Left lung (tissue), 10 donors: ENCODE results near the gene UNC5C. TPM values are rescaled to one million over a fixed set of nuclear protein-coding genes. Genes with fewer than 3 reads are reported as not detected.

Experiments
- ATAC-seq: fragments of 200-7000 bp; cut with Tn5 transposase; one replicate; pipeline ENCODE4 v1.9.1; 2020; ENCODE audit warnings: moderate library complexity
- DNase-seq, 4 donors: peaks; one replicate each; pipeline ENCODE4 v3.0.0-alpha.2; 2013 to 2020
- H3K27ac ChIP-seq, 2 donors: fragments of 200-600 bp; sonication (generic) in 1 of 2; one replicate each; pipeline versions ENCODE4 v1.5.0 to v1.8.0; 2020 to 2021
- H3K27me3 ChIP-seq, 2 donors: fragments of 200-600 bp; sonication (generic) in 1 of 2; one replicate each; pipeline versions ENCODE4 v1.5.0 to v1.8.0; 2020 to 2021
- H3K36me3 ChIP-seq, 2 donors: fragments of 200-600 bp; sonication (generic) in 1 of 2; one replicate each; pipeline versions ENCODE4 v1.5.0 to v1.8.0; 2020 to 2021
- H3K4me1 ChIP-seq, 2 donors: fragments of 200-600 bp; one replicate each; pipeline ENCODE4 v1.8.0; 2021
- H3K4me3 ChIP-seq, 2 donors: fragments of 200-600 bp; sonication (generic) in 1 of 2; one replicate each; pipeline versions ENCODE4 v1.5.0 to v1.8.0; 2020 to 2021; ENCODE audit warnings: mild to moderate bottlenecking in 1 of 2
- H3K9me3 ChIP-seq, 2 donors: fragments of 200-600 bp; sonication (generic) in 1 of 2; one replicate each; pipeline versions ENCODE4 v1.5.0 to v1.8.0; 2020 to 2021
- CTCF ChIP-seq, 2 donors: fragments of 200-600 bp; sonication (generic) in 1 of 2; IDR thresholded peaks; one replicate each; pipeline versions ENCODE4 v1.5.0 to v1.8.0; 2021; ENCODE audit warnings: antibody characterized with exemption in 2 of 2
- intact Hi-C, 2 donors: fragments of 100-400 bp; cut with DNase I; formaldehyde crosslinking; loops; one replicate each; pipeline versions ENCODE4 v1.11.2 to v1.14.2; 2022
- polyA plus RNA-seq, 6 donors: library from polyadenylated mRNA; unstranded; fragments of 120-200 nt; gene quantifications; one replicate each; pipeline ENCODE4 v1.2.1, GENCODE V29; 2013; ENCODE audit not compliant: insufficient read length in 6 of 6
- total RNA-seq, 2 donors: library from RNA; stranded (reverse); fragmentation: NEBNext Ultra II Directional; extraction: Animal tissue kit (Norgen Biotek cat#: 25700); gene quantifications; one replicate each; pipeline ENCODE4 v1.2.1, GENCODE V29; 2021
- donor health status: DM: no; HTN: yes; CAD: no.
- donor health status: DM: no; HTN: no; CAD: no.

UNC5C gene
- total and polyA plus RNA-seq, 8 donors, result 9.0 to 49.5 (median 40.5) TPM

DNA sequence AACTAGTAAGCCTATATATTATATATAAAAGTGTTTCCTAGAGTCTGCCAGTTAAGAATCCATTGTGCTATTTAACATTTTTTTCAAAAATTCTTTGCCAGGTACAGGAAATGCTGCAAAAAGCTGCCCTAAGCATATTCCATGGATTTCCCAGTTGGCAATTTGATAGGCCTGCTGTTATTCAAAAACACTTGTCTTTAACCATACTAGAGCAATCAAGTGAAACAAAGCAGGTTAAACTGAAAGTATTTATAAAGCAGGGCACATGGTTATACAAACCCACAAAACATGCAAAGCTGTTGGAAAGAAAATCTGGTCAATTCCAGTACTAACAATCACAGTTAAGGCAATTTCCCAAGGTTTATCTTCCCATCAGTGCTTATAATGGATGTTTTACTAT is 159.9 kb downstream of the UNC5C start:
- DNase-seq (no peak), ATAC-seq (no peak)
- H3K9me3 ChIP-seq, result no peaks in the 10 kb centered on the region

GRCh38 chr4:95387719-95388118 is 161.1 kb downstream of the UNC5C start:
- TF ChIP-seq CTCF (IDR thresholded peaks at IDR 0.05), result no peak
- no peaks in the 10 kb centered on the region for H3K36me3 ChIP-seq
- no peaks in the 10 kb centered on the region for H3K9me3 ChIP-seq
- DNase-seq, result no peak
- no peaks in the 10 kb centered on the region for H3K27me3 ChIP-seq
- no peak for ATAC-seq
- intact Hi-C loops, result no loop called here
- no peak overlapping the region for H3K27ac ChIP-seq
- no peak overlapping the region for H3K4me3 ChIP-seq
- H3K4me1 ChIP-seq, result no peaks in the 10 kb centered on the region

More for the DNA sequence above, 159.9 kb downstream of the UNC5C start:
- TF ChIP-seq CTCF (IDR thresholded peaks at IDR 0.05), result no peak
- intact Hi-C loops, result no loop called here
- Histone ChIP-seq H3K27me3 (no peaks in the 10 kb centered on the region), H3K27ac (no peak overlapping the region), H3K4me3 (no peak overlapping the region), H3K4me1 (no peaks in the 10 kb centered on the region), H3K36me3 (no peaks in the 10 kb centered on the region)

DNA sequence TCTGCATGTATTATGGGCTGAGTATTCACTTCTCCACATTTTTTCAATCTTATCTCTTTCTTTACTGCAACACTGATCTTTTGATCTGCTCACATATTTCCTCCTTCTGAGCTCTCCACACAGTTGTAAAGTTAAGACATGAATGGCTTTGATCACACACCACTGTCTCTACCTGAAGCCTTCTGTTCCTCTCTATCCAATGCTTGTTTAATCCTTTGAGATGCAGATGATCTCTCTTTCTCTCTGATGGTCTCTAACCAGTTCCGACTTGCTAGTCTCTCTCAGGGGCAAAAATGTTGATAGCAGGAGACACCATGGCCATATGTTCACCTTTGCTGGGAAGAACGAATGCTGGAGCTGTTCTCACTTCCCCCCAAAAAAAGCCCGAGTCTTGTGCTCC is 162.4 kb downstream of the UNC5C start:
- intact Hi-C loops, result no loop called here

GRCh38 chr4:95381843-95382580 is 166.8 kb downstream of the UNC5C start:
- intact Hi-C loops, result no loop called here
- H3K27ac ChIP-seq, result no peak overlapping the region
- ATAC-seq (no peak), DNase-seq (no peak)
- TF ChIP-seq CTCF (IDR thresholded peaks at IDR 0.05), result no peak
- H3K27me3 ChIP-seq, result no peaks in the 10 kb centered on the region
- H3K36me3 ChIP-seq, result no peaks in the 10 kb centered on the region
- no peak overlapping the region for H3K4me3 ChIP-seq
- no peaks in the 10 kb centered on the region for H3K9me3 ChIP-seq
- H3K4me1 ChIP-seq, result no peaks in the 10 kb centered on the region

More for the DNA sequence above, 162.4 kb downstream of the UNC5C start:
- no peak overlapping the region for H3K4me3 ChIP-seq
- H3K9me3 ChIP-seq, result no peaks in the 10 kb centered on the region
- TF ChIP-seq CTCF (IDR thresholded peaks at IDR 0.05), result no peak
- no peaks in the 10 kb centered on the region for H3K4me1 ChIP-seq
- H3K27me3 ChIP-seq, result no peaks in the 10 kb centered on the region
- H3K36me3 ChIP-seq, result no peaks in the 10 kb centered on the region
- H3K27ac ChIP-seq, result no peak overlapping the region
- DNase-seq (no peak), ATAC-seq (no peak)

DNA sequence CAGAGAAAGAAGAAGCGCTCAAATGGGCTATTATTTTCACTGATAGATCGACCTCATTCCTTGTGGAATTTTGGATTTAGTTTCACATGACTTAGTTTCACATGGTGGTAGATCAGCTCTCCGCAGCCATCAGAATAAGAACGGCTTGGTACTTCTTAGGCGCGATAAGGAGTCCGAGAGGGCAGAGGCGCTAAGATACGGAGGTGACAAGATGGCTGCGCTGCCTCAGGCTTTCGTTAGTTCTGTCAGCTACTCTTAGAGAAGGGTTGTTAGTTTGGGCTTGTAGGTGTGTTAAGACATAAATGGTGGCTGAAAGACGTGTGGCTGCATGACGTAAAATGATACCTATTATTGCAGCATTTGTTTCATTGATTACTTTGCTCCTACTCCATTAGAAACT is 169.1 kb downstream of the UNC5C start:
- no peak for TF ChIP-seq CTCF (IDR thresholded peaks at IDR 0.05)
- no peaks in the 10 kb centered on the region for H3K4me1 ChIP-seq
- H3K4me3 ChIP-seq, result no peak overlapping the region
- DNase-seq (no peak), ATAC-seq (no peak)
- no peaks in the 10 kb centered on the region for H3K36me3 ChIP-seq
- H3K9me3 ChIP-seq, result no peaks in the 10 kb centered on the region
- intact Hi-C loops, result no loop called here
- H3K27me3 ChIP-seq, result no peaks in the 10 kb centered on the region
- H3K27ac ChIP-seq, result no peak overlapping the region
